Measurements from ENCODE around the gene SLC44A4.

- TF ChIP-seq EZH2 (IDR thresholded peaks at IDR 0.05; ENCODE audit: borderline replicate concordance, low read length) = no peak
- TF ChIP-seq CTCF (IDR thresholded peaks at IDR 0.05; ENCODE audit: low read length) = no peak
Observed at GRCh38 chr6:31927242-31927862, 48.6 kb upstream of the SLC44A4 start, which contains the start of gene C2.

Data from OCI-LY1 (cell line).